ENCODE data around the gene OR4M2.
"Not testable (repeated sequence)": the region's sequence is repeated elsewhere in the genome, so short reads cannot be mapped to it uniquely, and the experiment has no call there.

DNA sequence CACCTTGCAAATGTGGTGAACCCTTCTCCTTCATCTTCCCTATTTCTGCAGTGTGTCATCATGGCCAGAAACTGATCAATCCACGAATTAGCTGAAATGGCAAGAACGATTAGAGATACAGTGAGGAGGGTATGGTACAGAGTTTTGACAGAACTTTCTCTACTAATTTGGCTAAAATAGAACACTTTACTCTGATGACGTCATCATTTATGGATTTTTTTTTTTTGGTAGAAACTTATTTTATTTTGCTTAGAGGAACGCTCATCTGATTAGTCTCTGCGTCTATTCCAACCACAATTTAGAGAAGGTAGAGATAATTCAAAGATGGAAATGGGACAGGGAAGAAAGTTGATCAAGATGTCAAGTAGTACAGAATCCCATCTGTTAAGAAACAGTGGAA lies 41.7 kb downstream of the OR4M2 start:
- TF ChIP-seq, protein P1, sequence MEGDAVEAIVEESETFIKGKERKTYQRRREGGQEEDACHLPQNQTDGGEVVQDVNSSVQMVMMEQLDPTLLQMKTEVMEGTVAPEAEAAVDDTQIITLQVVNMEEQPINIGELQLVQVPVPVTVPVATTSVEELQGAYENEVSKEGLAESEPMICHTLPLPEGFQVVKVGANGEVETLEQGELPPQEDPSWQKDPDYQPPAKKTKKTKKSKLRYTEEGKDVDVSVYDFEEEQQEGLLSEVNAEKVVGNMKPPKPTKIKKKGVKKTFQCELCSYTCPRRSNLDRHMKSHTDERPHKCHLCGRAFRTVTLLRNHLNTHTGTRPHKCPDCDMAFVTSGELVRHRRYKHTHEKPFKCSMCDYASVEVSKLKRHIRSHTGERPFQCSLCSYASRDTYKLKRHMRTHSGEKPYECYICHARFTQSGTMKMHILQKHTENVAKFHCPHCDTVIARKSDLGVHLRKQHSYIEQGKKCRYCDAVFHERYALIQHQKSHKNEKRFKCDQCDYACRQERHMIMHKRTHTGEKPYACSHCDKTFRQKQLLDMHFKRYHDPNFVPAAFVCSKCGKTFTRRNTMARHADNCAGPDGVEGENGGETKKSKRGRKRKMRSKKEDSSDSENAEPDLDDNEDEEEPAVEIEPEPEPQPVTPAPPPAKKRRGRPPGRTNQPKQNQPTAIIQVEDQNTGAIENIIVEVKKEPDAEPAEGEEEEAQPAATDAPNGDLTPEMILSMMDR (IDR thresholded peaks at IDR 0.05): not testable (repeated sequence)
- TF ChIP-seq POLR2AphosphoS5 (IDR thresholded peaks at IDR 0.05); POLR2A (IDR thresholded peaks at IDR 0.05; ENCODE audit: low read depth); EP300 (IDR thresholded peaks at IDR 0.05): not testable (repeated sequence)
